GM19463 (cell line): ENCODE results near the gene NDFIP2.
A peak's percentile ranks its signal among the peaks of the same experiment; 100 is the strongest.
"Not testable (repeated sequence)": the region's sequence is repeated elsewhere in the genome, so short reads cannot be mapped to it uniquely, and the experiment has no call there.

ENCODE experiments used
- ATAC-seq: cut with Tn5 transposase; IDR thresholded peaks from one replicate; pipeline ENCODE4 v1.9.1; 2021; ENCODE audit warnings: mild to moderate bottlenecking, moderate library complexity; ENCODE audit not compliant: unreplicated experiment

Gene NDFIP2

GRCh38 chr13:79589603-79590393 is 108.8 kb downstream of the NDFIP2 start:
- peak; percentile 57 for ATAC-seq

GRCh38 chr13:79590394-79590676 is 109.4 kb downstream of the NDFIP2 start:
- no peak for ATAC-seq

GRCh38 chr13:79591493-79591892 is 110.5 kb downstream of the NDFIP2 start:
- no peak for ATAC-seq

- no peak for ATAC-seq
These were observed 112.2 kb downstream of the NDFIP2 start for GRCh38 chr13:79593121-79593520.

- no peak for ATAC-seq
These were observed 112.8 kb downstream of the NDFIP2 start for GRCh38 chr13:79593641-79594275.

GRCh38 chr13:79600146-79600545 is 119.2 kb downstream of the NDFIP2 start:
- not testable (repeated sequence) for ATAC-seq

GRCh38 chr13:79602936-79603335 is 122.0 kb downstream of the NDFIP2 start:
- ATAC-seq, result no peak

- ATAC-seq, result no peak
These were observed 123.8 kb downstream of the NDFIP2 start for GRCh38 chr13:79604752-79605151.
